HCT116 (cell line): ENCODE data around the gene ZNF423. TPM values are rescaled to one million over a fixed set of nuclear protein-coding genes. Genes with fewer than 3 reads are reported as not detected.

Experiments used
- ATAC-seq: fragments of 200-7000 bp; cut with Tn5 transposase; 2 replicates; pipeline ENCODE4 v1.9.1; 2020; ENCODE audit warnings: mild to moderate bottlenecking, moderate library complexity
- BruUV-seq: library from RNA; stranded (reverse); fragments of 400-500 nt; replicated peaks from 2 replicates; lab custom pipeline; 2021; lab: Mats Ljungman, UMichigan
- CTCF ChIA-PET: fragments of 300-600 bp; sonication (Branson Sonifier 250); formaldehyde crosslinking; loops from one replicate; lab custom pipeline; 2021; ENCODE audit warnings: antibody characterized with exemption; lab: Charles Lee
- POLR2A ChIA-PET: fragments of 300-600, 350-600 bp; sonication (Branson Sonifier 250); formaldehyde crosslinking; loops from one replicate; lab custom pipeline; 2021; ENCODE audit warnings: antibody characterized with exemption; lab: Charles Lee
- RAD21 ChIA-PET, 2 experiments: fragments of 300-600 bp; sonication (Branson Sonifier 250); formaldehyde crosslinking; loops; one replicate each; lab custom pipeline; 2023; ENCODE audit warnings: low total read pairs in 2 of 2; ENCODE audit not compliant: uncharacterized antibody in 2 of 2, unreplicated experiment in 2 of 2, low non-redundant PET in 1 of 2; lab: Charles Lee
- DNase-seq: peaks from one replicate; pipeline ENCODE4 v3.0.0-alpha.2; 2010; ENCODE audit warnings: low read depth, low spot score
- H2AFZ ChIP-seq: fragments of 200-600 bp; shearing (Covaris generic), sonication (generic); 2 replicates; pipeline ENCODE4 v1.6.1; 2017; ENCODE audit warnings: low read depth, mixed run types, mixed read lengths, antibody characterized with exemption, low read length; ENCODE audit not compliant: poor library complexity, severe bottlenecking
- H3K27ac ChIP-seq: 2 replicates; pipeline ENCODE4 v1.5.1; 2012; ENCODE audit warnings: low read depth, low read length
- H3K27me3 ChIP-seq: fragments of 200-600 bp; sonication (generic); 2 replicates; pipeline ENCODE4 v1.6.1; 2016; ENCODE audit warnings: mixed run types, low read length, mixed read lengths; ENCODE audit not compliant: insufficient read depth
- H3K36me3 ChIP-seq, 2 experiments: fragments of 200-500 bp in 1 of 2; fragments of 200-600 bp in 1 of 2; sonication (Bioruptor generic) in 1 of 2; sonication (generic) in 1 of 2; 2 replicates each; pipeline versions ENCODE4 v1.5.1 to v1.6.1; 2014 to 2016; ENCODE audit warnings: low read length in 2 of 2, inconsistent platforms in 1 of 2, mixed read lengths in 1 of 2, mixed run types in 1 of 2; ENCODE audit not compliant: insufficient read depth in 2 of 2, control insufficient read depth in 1 of 2
- H3K4me1 ChIP-seq, 2 experiments: fragments of 200-600 bp in 1 of 2; sonication (generic) in 1 of 2; 2 replicates each; pipeline versions ENCODE4 v1.5.1 to v1.6.1; 2012 to 2017; ENCODE audit warnings: low read length in 2 of 2, inconsistent platforms in 1 of 2, mild to moderate bottlenecking in 1 of 2, mixed read lengths in 1 of 2, mixed run types in 1 of 2, moderate library complexity in 1 of 2; ENCODE audit not compliant: insufficient read depth in 2 of 2, control insufficient read depth in 1 of 2
- H3K4me2 ChIP-seq: fragments of 200-600 bp; sonication (generic); 2 replicates; pipeline ENCODE4 v1.6.1; 2017; ENCODE audit warnings: mixed run types, low read length, mixed read lengths
- H3K4me3 ChIP-seq, 2 experiments: fragments of 200-600 bp in 1 of 2; sonication (generic) in 1 of 2; replicated peaks in 1 of 2; 2 replicates each; pipeline ENCODE4 v1.5.1; 2011 to 2016; ENCODE audit warnings: low read length in 2 of 2, control low read depth in 1 of 2, low read depth in 1 of 2, mild to moderate bottlenecking in 1 of 2, mixed read lengths in 1 of 2, mixed run types in 1 of 2
- H3K79me2 ChIP-seq: fragments of 200-600 bp; sonication (generic); 2 replicates; pipeline ENCODE4 v1.6.1; 2017; ENCODE audit warnings: mild to moderate bottlenecking, mixed run types, low read length, moderate library complexity, mixed read lengths; ENCODE audit not compliant: insufficient read depth
- H3K9ac ChIP-seq: fragments of 200-600 bp; sonication (generic); 2 replicates; pipeline ENCODE4 v1.6.1; 2016; ENCODE audit warnings: low read length, mixed read lengths
- H3K9me2 ChIP-seq: fragments of 200-600 bp; sonication (generic), shearing (Covaris generic); 2 replicates; pipeline ENCODE4 v1.6.1; 2017; ENCODE audit warnings: mixed run types, mild to moderate bottlenecking, moderate library complexity; ENCODE audit not compliant: insufficient read depth
- H3K9me3 ChIP-seq, 2 experiments: fragments of 200-500 bp in 1 of 2; fragments of 200-600 bp in 1 of 2; sonication (Bioruptor generic) in 1 of 2; sonication (generic) in 1 of 2; 2 replicates each; pipeline ENCODE4 v1.6.1; 2014 to 2017; ENCODE audit warnings: low read length in 2 of 2, mixed read lengths in 2 of 2, inconsistent platforms in 1 of 2, low read depth in 1 of 2, mild to moderate bottlenecking in 1 of 2, mixed run types in 1 of 2, moderate library complexity in 1 of 2; ENCODE audit not compliant: control insufficient read depth in 1 of 2, insufficient read depth in 1 of 2
- H4K20me1 ChIP-seq: fragments of 200-600 bp; sonication (generic), shearing (Covaris generic); 2 replicates; pipeline ENCODE4 v1.6.1; 2017; ENCODE audit warnings: mixed run types, mild to moderate bottlenecking, moderate library complexity; ENCODE audit not compliant: insufficient read depth
- ATF3 ChIP-seq: IDR thresholded peaks from 2 replicates; pipeline ENCODE4 v1.6.1; 2012
- EGR1 ChIP-seq: IDR thresholded peaks from 2 replicates; pipeline ENCODE4 v1.6.1; 2012; ENCODE audit warnings: low read depth
- ELF1 ChIP-seq: IDR thresholded peaks from 2 replicates; pipeline ENCODE4 v1.6.1; 2012; ENCODE audit warnings: low read depth, borderline replicate concordance
- EZH2 ChIP-seq: fragments of 200-600 bp; sonication (generic); IDR thresholded peaks from 2 replicates; pipeline ENCODE4 v1.6.1; 2017; ENCODE audit warnings: antibody characterized with exemption, mixed run types
- POLR2A ChIP-seq: IDR thresholded peaks from 2 replicates; pipeline ENCODE4 v1.7.0; 2011; ENCODE audit warnings: borderline replicate concordance; ENCODE audit not compliant: insufficient read depth, insufficient read length; ENCODE audit errors: extremely low read depth
- POLR2AphosphoS5 ChIP-seq: IDR thresholded peaks from 2 replicates; pipeline ENCODE4 v1.6.1; 2011; ENCODE audit warnings: mild to moderate bottlenecking, low read depth, low read length, moderate library complexity
- SIN3A ChIP-seq: IDR thresholded peaks from 2 replicates; pipeline ENCODE4 v1.6.1; 2012; ENCODE audit warnings: low read depth
- SP1 ChIP-seq: IDR thresholded peaks from 2 replicates; pipeline ENCODE4 v1.6.1; 2012; ENCODE audit warnings: low read depth
- SRF ChIP-seq: IDR thresholded peaks from 2 replicates; pipeline ENCODE4 v1.6.1; 2012; ENCODE audit warnings: low read depth
- TCF7L2 ChIP-seq: IDR thresholded peaks from 2 replicates; pipeline ENCODE4 v1.7.0; 2011; ENCODE audit warnings: borderline replicate concordance, inconsistent platforms; ENCODE audit not compliant: insufficient read depth, insufficient read length; ENCODE audit errors: extremely low read depth
- YY1 ChIP-seq: IDR thresholded peaks from 2 replicates; pipeline ENCODE4 v1.6.1; 2011; ENCODE audit warnings: low read length, low read depth, moderate library complexity, mild to moderate bottlenecking; ENCODE audit not compliant: insufficient replicate concordance; ENCODE audit errors: extremely low read depth
- ZBTB33 ChIP-seq: IDR thresholded peaks from 2 replicates; pipeline ENCODE4 v1.6.1; 2011; ENCODE audit warnings: mild to moderate bottlenecking, low read length, moderate library complexity; ENCODE audit not compliant: insufficient replicate concordance; ENCODE audit errors: extremely low read depth
- ZFX ChIP-seq: fragments of 450-650 bp; IDR thresholded peaks from 2 replicates; pipeline ENCODE4 v1.6.1; 2017
- ZNF274 ChIP-seq: fragments of 200-500 bp; sonication (Bioruptor generic); IDR thresholded peaks from 2 replicates; pipeline ENCODE4 v1.6.1; 2014; ENCODE audit warnings: mild to moderate bottlenecking, low read depth, low read length, inconsistent platforms
- intact Hi-C: fragments of 100-400 bp; cut with micrococcal nuclease; formaldehyde crosslinking; loops from 2 replicates; pipeline ENCODE4 v1.10.0; 2022
- total RNA-seq: library from RNA; stranded (reverse); gene quantifications from one replicate; pipeline ENCODE4 v1.2.1, GENCODE V29; 2021; ENCODE audit not compliant: unreplicated experiment
- TF ChIP-seq, protein P1 (sequence below): IDR thresholded peaks from 2 replicates; pipeline ENCODE4 v1.6.1; 2012
- TF ChIP-seq, protein P2 (sequence below): IDR thresholded peaks from 2 replicates; pipeline ENCODE4 v1.6.1; 2012; ENCODE audit warnings: low read depth

Gene ZNF423
- total RNA-seq, 1 experiment from 2014 or later = 0.22 TPM

DNA sequence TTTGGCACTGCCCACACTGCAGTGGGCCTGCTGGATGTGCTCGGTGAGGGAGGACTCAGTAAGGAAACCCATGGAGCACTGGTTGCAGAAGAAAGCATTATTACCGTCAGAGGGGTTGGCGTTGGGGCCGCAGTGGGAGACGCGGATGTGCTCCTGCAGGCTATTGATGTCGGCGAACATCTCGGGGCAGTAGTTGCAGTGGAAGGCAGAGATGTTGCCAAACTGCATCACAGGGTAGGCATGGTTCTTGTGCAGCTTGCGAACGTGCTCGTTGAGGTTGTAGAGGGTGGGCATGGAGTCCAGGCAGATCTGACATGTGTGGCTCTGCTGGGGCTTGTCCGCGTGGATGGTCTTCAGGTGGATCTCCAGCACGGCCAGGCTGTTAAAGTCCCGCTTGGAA is 218.4 kb downstream of the ZNF423 start:
- ATAC-seq = no peak
- Histone ChIP-seq H3K9me3 (no peaks in the 10 kb centered on the region), H3K36me3 (no peaks in the 10 kb centered on the region), H3K4me3 (no peak overlapping the region), H3K79me2 (no peaks in the 10 kb centered on the region), H3K27me3 (no peaks in the 10 kb centered on the region)
- RAD21 ChIA-PET = no interaction called here
- no peak for TF ChIP-seq ZFX
- TF ChIP-seq SIN3A = no peak
- TF ChIP-seq EZH2 = no peak
- no peak for TF ChIP-seq EGR1
- no peak for TF ChIP-seq POLR2AphosphoS5
- no peak for TF ChIP-seq POLR2A
- TF ChIP-seq SP1 = no peak
- no peak for TF ChIP-seq ATF3
- no peak for TF ChIP-seq ZBTB33
- no peak for TF ChIP-seq SRF
- TF ChIP-seq, protein P1, sequence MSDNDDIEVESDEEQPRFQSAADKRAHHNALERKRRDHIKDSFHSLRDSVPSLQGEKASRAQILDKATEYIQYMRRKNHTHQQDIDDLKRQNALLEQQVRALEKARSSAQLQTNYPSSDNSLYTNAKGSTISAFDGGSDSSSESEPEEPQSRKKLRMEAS = no peak
- TF ChIP-seq ZNF274 = no peak
- no peak for TF ChIP-seq ELF1
- no peak for TF ChIP-seq TCF7L2
- TF ChIP-seq, protein P2, sequence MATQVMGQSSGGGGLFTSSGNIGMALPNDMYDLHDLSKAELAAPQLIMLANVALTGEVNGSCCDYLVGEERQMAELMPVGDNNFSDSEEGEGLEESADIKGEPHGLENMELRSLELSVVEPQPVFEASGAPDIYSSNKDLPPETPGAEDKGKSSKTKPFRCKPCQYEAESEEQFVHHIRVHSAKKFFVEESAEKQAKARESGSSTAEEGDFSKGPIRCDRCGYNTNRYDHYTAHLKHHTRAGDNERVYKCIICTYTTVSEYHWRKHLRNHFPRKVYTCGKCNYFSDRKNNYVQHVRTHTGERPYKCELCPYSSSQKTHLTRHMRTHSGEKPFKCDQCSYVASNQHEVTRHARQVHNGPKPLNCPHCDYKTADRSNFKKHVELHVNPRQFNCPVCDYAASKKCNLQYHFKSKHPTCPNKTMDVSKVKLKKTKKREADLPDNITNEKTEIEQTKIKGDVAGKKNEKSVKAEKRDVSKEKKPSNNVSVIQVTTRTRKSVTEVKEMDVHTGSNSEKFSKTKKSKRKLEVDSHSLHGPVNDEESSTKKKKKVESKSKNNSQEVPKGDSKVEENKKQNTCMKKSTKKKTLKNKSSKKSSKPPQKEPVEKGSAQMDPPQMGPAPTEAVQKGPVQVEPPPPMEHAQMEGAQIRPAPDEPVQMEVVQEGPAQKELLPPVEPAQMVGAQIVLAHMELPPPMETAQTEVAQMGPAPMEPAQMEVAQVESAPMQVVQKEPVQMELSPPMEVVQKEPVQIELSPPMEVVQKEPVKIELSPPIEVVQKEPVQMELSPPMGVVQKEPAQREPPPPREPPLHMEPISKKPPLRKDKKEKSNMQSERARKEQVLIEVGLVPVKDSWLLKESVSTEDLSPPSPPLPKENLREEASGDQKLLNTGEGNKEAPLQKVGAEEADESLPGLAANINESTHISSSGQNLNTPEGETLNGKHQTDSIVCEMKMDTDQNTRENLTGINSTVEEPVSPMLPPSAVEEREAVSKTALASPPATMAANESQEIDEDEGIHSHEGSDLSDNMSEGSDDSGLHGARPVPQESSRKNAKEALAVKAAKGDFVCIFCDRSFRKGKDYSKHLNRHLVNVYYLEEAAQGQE = no peak
- no peak for TF ChIP-seq YY1
- TF ChIP-seq, all 23 proteins: peak for 0
- no peak overlapping the region for H3K4me2 ChIP-seq
- intact Hi-C loops = no loop called here
- H3K4me1 ChIP-seq = no peaks in the 10 kb centered on the region
- H3K9me2 ChIP-seq = no peaks in the 10 kb centered on the region
- H3K9ac ChIP-seq = no peak overlapping the region
- ChIA-PET POLR2A (no interaction called here), CTCF (no interaction called here)
- no peak overlapping the region for H2AFZ ChIP-seq
- DNase-seq = no peak
- no peaks in the 10 kb centered on the region for H4K20me1 ChIP-seq
- no peak overlapping the region for H3K27ac ChIP-seq
- no TSS peak for BruUV-seq
